ENCODE results near the gene EXOC4.

EXOC4 gene

GRCh38 chr7:134042307-134042706, 789.4 kb downstream of the EXOC4 start:
- no peaks in the 10 kb centered on the region for H3K9me3 ChIP-seq
- H3K27me3 ChIP-seq: no peaks in the 10 kb centered on the region
- TF ChIP-seq Cebpa-rat (IDR thresholded peaks at IDR 0.05): no peak
- no peak overlapping the region for H3K27ac ChIP-seq
- H3K4me3 ChIP-seq: no peak overlapping the region
- no peaks in the 10 kb centered on the region for H4K20me1 ChIP-seq
- H3K9ac ChIP-seq: no peak overlapping the region
- H3K4me2 ChIP-seq: no peak overlapping the region
- H3K36me3 ChIP-seq: no peaks in the 10 kb centered on the region
- no peaks in the 10 kb centered on the region for H3K4me1 ChIP-seq

- no peak for TF ChIP-seq Cebpa-rat (IDR thresholded peaks at IDR 0.05)
- Histone ChIP-seq H3K36me3 (no peaks in the 10 kb centered on the region), H3K4me2 (no peak overlapping the region), H3K4me1 (no peaks in the 10 kb centered on the region), H3K9me3 (no peaks in the 10 kb centered on the region), H3K27me3 (no peaks in the 10 kb centered on the region), H3K9ac (no peak overlapping the region), H3K4me3 (no peak overlapping the region), H4K20me1 (no peaks in the 10 kb centered on the region), H3K27ac (no peak overlapping the region)
Observed at GRCh38 chr7:134044682-134045081, 791.8 kb downstream of the EXOC4 start.

GRCh38 chr7:134045716-134046115, 792.8 kb downstream of the EXOC4 start:
- H3K27me3 ChIP-seq: no peaks in the 10 kb centered on the region
- H3K9me3 ChIP-seq: no peaks in the 10 kb centered on the region
- H3K4me1 ChIP-seq: no peaks in the 10 kb centered on the region
- no peak overlapping the region for H3K4me2 ChIP-seq
- no peak for TF ChIP-seq Cebpa-rat (IDR thresholded peaks at IDR 0.05)
- H4K20me1 ChIP-seq: no peaks in the 10 kb centered on the region
- no peak overlapping the region for H3K9ac ChIP-seq
- no peak overlapping the region for H3K4me3 ChIP-seq
- no peaks in the 10 kb centered on the region for H3K36me3 ChIP-seq
- H3K27ac ChIP-seq: no peak overlapping the region

GRCh38 chr7:134046594-134047128, 793.8 kb downstream of the EXOC4 start:
- Histone ChIP-seq H3K27ac (no peak overlapping the region), H4K20me1 (no peaks in the 10 kb centered on the region), H3K9ac (no peak overlapping the region), H3K4me2 (no peak overlapping the region), H3K9me3 (no peaks in the 10 kb centered on the region), H3K36me3 (no peaks in the 10 kb centered on the region), H3K27me3 (no peaks in the 10 kb centered on the region), H3K4me3 (no peak overlapping the region), H3K4me1 (no peaks in the 10 kb centered on the region)
- no peak for TF ChIP-seq Cebpa-rat (IDR thresholded peaks at IDR 0.05)

GRCh38 chr7:134047675-134048074, 794.8 kb downstream of the EXOC4 start:
- Histone ChIP-seq H3K27ac (no peak overlapping the region), H3K4me1 (no peaks in the 10 kb centered on the region), H3K4me2 (no peak overlapping the region)

GRCh38 chr7:134048166-134048565, 795.3 kb downstream of the EXOC4 start:
- no peaks in the 10 kb centered on the region for H3K36me3 ChIP-seq
- no peak overlapping the region for H3K9ac ChIP-seq
- no peak overlapping the region for H3K27ac ChIP-seq
- no peak overlapping the region for H3K4me3 ChIP-seq
- no peak for TF ChIP-seq Cebpa-rat (IDR thresholded peaks at IDR 0.05)
- no peaks in the 10 kb centered on the region for H3K27me3 ChIP-seq
- H3K4me1 ChIP-seq: no peaks in the 10 kb centered on the region
- no peaks in the 10 kb centered on the region for H3K9me3 ChIP-seq
- H3K4me2 ChIP-seq: no peak overlapping the region
- H4K20me1 ChIP-seq: no peaks in the 10 kb centered on the region

More at GRCh38 chr7:134047675-134048074, 794.8 kb downstream of the EXOC4 start:
- H3K27me3 ChIP-seq: no peaks in the 10 kb centered on the region
- H3K9ac ChIP-seq: no peak overlapping the region
- TF ChIP-seq Cebpa-rat (IDR thresholded peaks at IDR 0.05): no peak
- H4K20me1 ChIP-seq: no peaks in the 10 kb centered on the region
- H3K36me3 ChIP-seq: no peaks in the 10 kb centered on the region
- no peaks in the 10 kb centered on the region for H3K9me3 ChIP-seq
- H3K4me3 ChIP-seq: no peak overlapping the region

- H3K9ac ChIP-seq: no peak overlapping the region
- H3K4me2 ChIP-seq: no peak overlapping the region
- H3K4me1 ChIP-seq: no peaks in the 10 kb centered on the region
- H3K36me3 ChIP-seq: no peaks in the 10 kb centered on the region
- no peak overlapping the region for H3K4me3 ChIP-seq
- H3K27me3 ChIP-seq: no peaks in the 10 kb centered on the region
- no peak overlapping the region for H3K27ac ChIP-seq
- no peak for TF ChIP-seq Cebpa-rat (IDR thresholded peaks at IDR 0.05)
- no peaks in the 10 kb centered on the region for H3K9me3 ChIP-seq
- H4K20me1 ChIP-seq: no peaks in the 10 kb centered on the region
Observed at GRCh38 chr7:134051020-134051419, 798.1 kb downstream of the EXOC4 start.

- Histone ChIP-seq H3K9ac (no peak overlapping the region), H3K4me2 (no peak overlapping the region), H3K9me3 (no peaks in the 10 kb centered on the region), H3K4me3 (no peak overlapping the region), H3K4me1 (no peaks in the 10 kb centered on the region), H3K27ac (no peak overlapping the region), H4K20me1 (no peaks in the 10 kb centered on the region), H3K27me3 (no peaks in the 10 kb centered on the region), H3K36me3 (no peaks in the 10 kb centered on the region)
- TF ChIP-seq Cebpa-rat (IDR thresholded peaks at IDR 0.05): no peak
Observed at GRCh38 chr7:134056816-134057215, 803.9 kb downstream of the EXOC4 start.

GRCh38 chr7:134058521-134058920, 805.6 kb downstream of the EXOC4 start:
- no peaks in the 10 kb centered on the region for H3K36me3 ChIP-seq
- H3K4me2 ChIP-seq: no peak overlapping the region
- no peaks in the 10 kb centered on the region for H3K9me3 ChIP-seq
- no peaks in the 10 kb centered on the region for H4K20me1 ChIP-seq
- no peak overlapping the region for H3K27ac ChIP-seq
- no peak overlapping the region for H3K9ac ChIP-seq
- H3K4me1 ChIP-seq: no peaks in the 10 kb centered on the region
- no peak overlapping the region for H3K4me3 ChIP-seq
- H3K27me3 ChIP-seq: no peaks in the 10 kb centered on the region
- no peak for TF ChIP-seq Cebpa-rat (IDR thresholded peaks at IDR 0.05)

- H4K20me1 ChIP-seq: no peaks in the 10 kb centered on the region
- 0 out of 2 replicates have a peak, but pooled peaks cover 1% of the 10 kb centered on the region for H3K36me3 ChIP-seq
- H3K4me3 ChIP-seq: no peak overlapping the region
- no peak overlapping the region for H3K9ac ChIP-seq
- H3K4me1 ChIP-seq: no peaks in the 10 kb centered on the region
- H3K27ac ChIP-seq: no peak overlapping the region
- no peak for TF ChIP-seq Cebpa-rat (IDR thresholded peaks at IDR 0.05)
- no peaks in the 10 kb centered on the region for H3K9me3 ChIP-seq
- H3K27me3 ChIP-seq: no peaks in the 10 kb centered on the region
- H3K4me2 ChIP-seq: no peak overlapping the region
Observed at GRCh38 chr7:134058980-134059379, 806.1 kb downstream of the EXOC4 start.

- no peaks in the 10 kb centered on the region for H3K4me1 ChIP-seq
- H3K4me2 ChIP-seq: no peak overlapping the region
- H3K9ac ChIP-seq: no peak overlapping the region
- no peaks in the 10 kb centered on the region for H3K9me3 ChIP-seq
- H3K4me3 ChIP-seq: no peak overlapping the region
- H4K20me1 ChIP-seq: no peaks in the 10 kb centered on the region
- no peaks in the 10 kb centered on the region for H3K27me3 ChIP-seq
- H3K36me3 ChIP-seq: peaks cover 6% of the 10 kb centered on the region; the same call in 1 of the 2 replicates
- no peak overlapping the region for H3K27ac ChIP-seq
- TF ChIP-seq Cebpa-rat (IDR thresholded peaks at IDR 0.05): no peak
Observed at GRCh38 chr7:134059921-134060320, 807.0 kb downstream of the EXOC4 start.

Data from BLaER1 (cell line).